ENCODE data around the gene TMEM80. TPM values are rescaled to one million over a fixed set of nuclear protein-coding genes. Genes with fewer than 3 reads are reported as not detected.

TMEM80 gene
- total RNA-seq, 1 donor from 2014 or later, result 22.9 TPM

GRCh38 chr11:748007-748359, 52.4 kb downstream of the TMEM80 start:
- Mint-ChIP-seq H3K9me3 (ENCODE audit: unreplicated experiment) (no peaks in the 10 kb centered on the region), H3K4me1 (ENCODE audit: unreplicated experiment) (peaks cover 5% of the 10 kb centered on the region), H3K27me3 (ENCODE audit: unreplicated experiment) (peaks cover 4% of the 10 kb centered on the region), H3K36me3 (ENCODE audit: low read depth, unreplicated experiment) (no peaks in the 10 kb centered on the region), H3K4me3 (ENCODE audit: unreplicated experiment) (peak overlapping the region; percentile 82), H3K27ac (ENCODE audit: unreplicated experiment) (no peak overlapping the region)
- no peak for DNase-seq (ENCODE audit: low spot score)
- no peak for TF ChIP-seq CTCF (IDR thresholded peaks at IDR 0.05; ENCODE audit: unreplicated experiment)

GRCh38 chr11:749731-750130, 54.1 kb downstream of the TMEM80 start:
- Mint-ChIP-seq H3K9me3 (ENCODE audit: unreplicated experiment) (no peaks in the 10 kb centered on the region), H3K4me3 (ENCODE audit: unreplicated experiment) (no peak overlapping the region), H3K27ac (ENCODE audit: unreplicated experiment) (no peak overlapping the region), H3K27me3 (ENCODE audit: unreplicated experiment) (peaks cover 4% of the 10 kb centered on the region), H3K36me3 (ENCODE audit: low read depth, unreplicated experiment) (no peaks in the 10 kb centered on the region), H3K4me1 (ENCODE audit: unreplicated experiment) (peaks cover 5% of the 10 kb centered on the region)
- DNase-seq (ENCODE audit: low spot score), result no peak
- no peak for TF ChIP-seq CTCF (IDR thresholded peaks at IDR 0.05; ENCODE audit: unreplicated experiment)

Other genes starting within 250 kb of the TMEM80 start
- 46.4 TPM for gene PTDSS2, start 245.5 kb upstream of the TMEM80 start, total RNA-seq (ENCODE audit: unreplicated experiment)
- gene RNH1, start 188.6 kb upstream of the TMEM80 start, total RNA-seq (ENCODE audit: unreplicated experiment), result 61.1 TPM
- 92.4 TPM for gene HRAS, start 160.2 kb upstream of the TMEM80 start, total RNA-seq (ENCODE audit: unreplicated experiment)
- 2.6 TPM for gene LRRC56, start 158.3 kb upstream of the TMEM80 start, total RNA-seq (ENCODE audit: unreplicated experiment)
- 4.2 TPM for gene LMNTD2, start 135.1 kb upstream of the TMEM80 start, total RNA-seq (ENCODE audit: unreplicated experiment)
- 8.9 TPM for gene RASSF7, start 134.8 kb upstream of the TMEM80 start, total RNA-seq (ENCODE audit: unreplicated experiment)
- gene PHRF1, start 119.3 kb upstream of the TMEM80 start, total RNA-seq (ENCODE audit: unreplicated experiment), result 29.5 TPM
- gene IRF7, start 79.9 kb upstream of the TMEM80 start, total RNA-seq (ENCODE audit: unreplicated experiment), result 11.6 TPM
- not detected for gene CDHR5, start 70.9 kb upstream of the TMEM80 start, total RNA-seq (ENCODE audit: unreplicated experiment)
- 1.8 TPM for gene SCT, start 68.6 kb upstream of the TMEM80 start, total RNA-seq (ENCODE audit: unreplicated experiment)
- 0.33 TPM for gene DRD4, start 58.5 kb upstream of the TMEM80 start, total RNA-seq (ENCODE audit: unreplicated experiment)
- gene DEAF1, start 594 bp upstream of the TMEM80 start, total RNA-seq (ENCODE audit: unreplicated experiment), result 118 TPM
- 8.0 TPM for gene EPS8L2, start 10.4 kb downstream of the TMEM80 start, total RNA-seq (ENCODE audit: unreplicated experiment)
- gene TALDO1, start 51.6 kb downstream of the TMEM80 start, total RNA-seq (ENCODE audit: unreplicated experiment), result 123 TPM
- 36.5 TPM for gene GATD1, start 81.7 kb downstream of the TMEM80 start, total RNA-seq (ENCODE audit: unreplicated experiment)
- gene CEND1, start 94.3 kb downstream of the TMEM80 start, total RNA-seq (ENCODE audit: unreplicated experiment), result not detected
- gene SLC25A22, start 102.5 kb downstream of the TMEM80 start, total RNA-seq (ENCODE audit: unreplicated experiment), result 17.8 TPM
- gene PIDD1, start 109.4 kb downstream of the TMEM80 start, total RNA-seq (ENCODE audit: unreplicated experiment), result 13.7 TPM
- gene RPLP2, start 114.2 kb downstream of the TMEM80 start, total RNA-seq (ENCODE audit: unreplicated experiment), result 2,188 TPM
- gene PNPLA2, start 123.1 kb downstream of the TMEM80 start, total RNA-seq (ENCODE audit: unreplicated experiment), result 40.5 TPM
- gene CRACR2B, start 132.1 kb downstream of the TMEM80 start, total RNA-seq (ENCODE audit: unreplicated experiment), result 28.8 TPM
- 49.6 TPM for gene CD151, start 137.1 kb downstream of the TMEM80 start, total RNA-seq (ENCODE audit: unreplicated experiment)
- 76.7 TPM for gene POLR2L, start 146.7 kb downstream of the TMEM80 start, total RNA-seq (ENCODE audit: unreplicated experiment)
- 26.4 TPM for gene TSPAN4, start 147.0 kb downstream of the TMEM80 start, total RNA-seq (ENCODE audit: unreplicated experiment)
- 69.3 TPM for gene CHID1, start 215.0 kb downstream of the TMEM80 start, total RNA-seq (ENCODE audit: unreplicated experiment)
- gene AP2A2, start 230.1 kb downstream of the TMEM80 start, total RNA-seq (ENCODE audit: unreplicated experiment), result 287 TPM

All from endothelial cell (in vitro differentiated cells).